Endothelial cell of umbilical vein (primary cell): ENCODE measurements around the gene SIGMAR1.

Source experiments
- CTCF ChIP-seq, 2 donors: IDR thresholded peaks; 1 replicate in 1 of 2; 2 replicates in 1 of 2; pipeline ENCODE4 v1.5.1; 2011; ENCODE audit warnings: low read length in 2 of 2, mild to moderate bottlenecking in 2 of 2, moderate library complexity in 2 of 2, control low read depth in 1 of 2, inconsistent platforms in 1 of 2, low read depth in 1 of 2; ENCODE audit not compliant: insufficient read depth in 1 of 2; ENCODE audit errors: extremely low read depth in 1 of 2
- MAX ChIP-seq: IDR thresholded peaks from 2 replicates; pipeline ENCODE4 v1.6.1; 2011; ENCODE audit not compliant: insufficient read depth, insufficient read length
- MYC ChIP-seq: IDR thresholded peaks from one replicate; pipeline ENCODE4 v1.6.1; 2011; ENCODE audit warnings: mild to moderate bottlenecking, low read depth, low read length
- POLR2A ChIP-seq: IDR thresholded peaks from 2 replicates; pipeline ENCODE4 v1.6.1; 2012; ENCODE audit warnings: low read depth, mild to moderate bottlenecking, control low read depth, low read length
- POLR2AphosphoS5 ChIP-seq: IDR thresholded peaks from 2 replicates; pipeline ENCODE4 v1.6.1; 2012; ENCODE audit warnings: low read depth, mild to moderate bottlenecking, control low read depth, low read length, moderate library complexity; ENCODE audit not compliant: insufficient read depth

GRCh38 chr9:34587271-34587670, 50.3 kb downstream of the SIGMAR1 start:
- no peak for TF ChIP-seq POLR2AphosphoS5
- no peak for TF ChIP-seq CTCF (IDR thresholded peaks at IDR 0.05; ENCODE audit: extremely low read depth in 1 of 2, insufficient read depth in 1 of 2, low read depth in 1 of 2, low read length in 2 of 2)
- TF ChIP-seq MYC = no peak
- no peak for TF ChIP-seq MAX
- TF ChIP-seq POLR2A = no peak
